Lung (tissue), 12 donors: ENCODE measurements around the gene DOCK3. TPM values are rescaled to one million over a fixed set of nuclear protein-coding genes. Genes with fewer than 3 reads are reported as not detected.
"Not testable (repeated sequence)": the region's sequence is repeated elsewhere in the genome, so short reads cannot be mapped to it uniquely, and the experiment has no call there.

Source experiments
- ATAC-seq: fragments of 200-7000 bp; cut with Tn5 transposase; one replicate; pipeline ENCODE4 v1.9.1; 2020; ENCODE audit warnings: moderate number of reproducible peaks; ENCODE audit not compliant: insufficient read depth, low FRiP score
- DNase-seq, 3 donors: peaks; one replicate each; pipeline ENCODE4 v3.0.0-alpha.2; 2013 to 2017
- H3K27ac ChIP-seq, 2 donors: one replicate each; pipeline ENCODE4 v1.5.1; 2013; ENCODE audit warnings: mild to moderate bottlenecking in 2 of 2, moderate library complexity in 2 of 2, control low read depth in 1 of 2, inconsistent platforms in 1 of 2, low read depth in 1 of 2, low read length in 1 of 2
- H3K27me3 ChIP-seq, 3 donors: one replicate each; pipeline ENCODE4 v1.5.1; 2013; ENCODE audit warnings: low read length in 2 of 3; ENCODE audit not compliant: control insufficient read depth in 3 of 3, insufficient read depth in 3 of 3
- H3K36me3 ChIP-seq, 4 donors: one replicate each; pipeline ENCODE4 v1.5.1; 2013; ENCODE audit warnings: low read length in 4 of 4, mild to moderate bottlenecking in 1 of 4, moderate library complexity in 1 of 4; ENCODE audit not compliant: control insufficient read depth in 4 of 4, insufficient read depth in 4 of 4
- H3K4me1 ChIP-seq, 5 donors: one replicate each; pipeline ENCODE4 v1.5.1; 2013; ENCODE audit warnings: low read length in 5 of 5, mild to moderate bottlenecking in 2 of 5, moderate library complexity in 1 of 5; ENCODE audit not compliant: control insufficient read depth in 5 of 5, insufficient read depth in 5 of 5
- H3K4me3 ChIP-seq: one replicate; pipeline ENCODE4 v1.5.1; 2013; ENCODE audit warnings: mild to moderate bottlenecking, control low read depth, moderate library complexity
- H3K9ac ChIP-seq, 2 donors: one replicate each; pipeline ENCODE4 v1.5.1; 2013; ENCODE audit warnings: low read length in 2 of 2, control low read depth in 1 of 2; ENCODE audit not compliant: insufficient read depth in 1 of 2
- H3K9me3 ChIP-seq, 4 donors: one replicate each; pipeline ENCODE4 v1.5.1; 2013; ENCODE audit warnings: low read length in 3 of 4, mild to moderate bottlenecking in 1 of 4, moderate library complexity in 1 of 4; ENCODE audit not compliant: control insufficient read depth in 4 of 4, insufficient read depth in 3 of 4
- WGBS, 2 donors: extraction: QIAGEN DNeasy Blood & Tissue Kit; methylation state at CpG; one replicate each; pipeline ENCODE4 v1.1.7; 2013; 5-methylcytosine and 5-hydroxymethylcytosine counted together
- polyA plus RNA-seq, 2 donors: library from polyadenylated mRNA; stranded (reverse); fragments of 200-250 nt; gene quantifications; one replicate each; pipeline ENCODE4 v1.2.1, GENCODE V29; 2013
- total RNA-seq, 2 donors: library from RNA; depleted of rRNA in 1 of 2; stranded (reverse); fragments of >200 nt in 1 of 2; gene quantifications; one replicate each; pipeline ENCODE4 v1.2.1, GENCODE V29; 2014 to 2021
- TF ChIP-seq, protein P1 (sequence below): IDR thresholded peaks from 2 replicates; pipeline ENCODE4 v1.5.1; 2012; ENCODE audit warnings: mild to moderate bottlenecking; ENCODE audit errors: control extremely low read depth, extremely low read depth
- donor health status: control.
- donor health status: control.
- donor health status: Bipolar disorder and iron deficiency.
- donor health status: healthy.
- donor health status: DM: yes; HTN: yes; CAD: no.

DOCK3 gene
- total and polyA plus RNA-seq, 4 donors: 0.06 to 1.4 (median 0.34) TPM

DNA sequence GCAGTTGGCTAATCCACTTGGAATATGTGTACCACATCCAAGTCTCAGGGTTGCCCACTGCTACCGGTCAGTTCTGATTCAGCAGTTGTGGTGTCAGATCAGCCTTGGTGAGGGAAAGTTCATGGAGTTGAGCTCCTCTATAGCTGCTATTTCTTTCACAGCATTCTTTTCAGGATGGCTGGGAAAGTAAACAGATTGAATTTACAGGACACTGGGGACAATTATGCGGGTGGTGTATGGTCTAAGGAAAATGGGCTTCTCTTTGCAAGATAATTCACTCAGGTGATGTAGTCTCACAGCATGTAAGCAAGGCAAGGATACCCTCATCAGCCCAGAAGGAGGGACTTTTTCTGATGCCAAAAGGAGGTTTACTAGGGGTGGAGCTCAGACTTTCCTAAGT, 249.9 kb downstream of the DOCK3 start:
- no peak for DNase-seq

DNA sequence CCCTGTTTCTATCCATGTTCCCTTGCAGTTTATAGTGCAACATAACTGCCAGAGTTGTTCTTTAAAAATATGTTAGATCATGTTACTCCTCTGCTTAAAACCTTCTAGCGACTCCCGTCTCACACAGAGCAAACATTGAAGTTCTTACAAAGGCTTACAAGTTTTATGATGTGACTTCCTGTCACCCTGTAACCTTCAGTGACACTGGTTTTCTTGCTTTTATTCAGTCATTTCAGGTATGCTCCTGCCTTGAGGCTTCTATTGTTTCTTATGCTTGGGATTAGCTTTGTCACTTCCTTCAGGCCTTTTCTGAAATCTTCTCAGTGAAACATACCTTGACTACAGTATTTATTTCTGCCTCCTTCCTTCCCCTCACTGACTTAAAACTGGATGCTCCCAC, 252.1 kb downstream of the DOCK3 start:
- no peaks in the 10 kb centered on the region for H3K4me1 ChIP-seq
- no peaks in the 10 kb centered on the region for H3K27me3 ChIP-seq
- no peak overlapping the region for H3K9ac ChIP-seq
- no peak overlapping the region for H3K27ac ChIP-seq
- DNase-seq (no peak), ATAC-seq (no peak)
- TF ChIP-seq, protein P1, sequence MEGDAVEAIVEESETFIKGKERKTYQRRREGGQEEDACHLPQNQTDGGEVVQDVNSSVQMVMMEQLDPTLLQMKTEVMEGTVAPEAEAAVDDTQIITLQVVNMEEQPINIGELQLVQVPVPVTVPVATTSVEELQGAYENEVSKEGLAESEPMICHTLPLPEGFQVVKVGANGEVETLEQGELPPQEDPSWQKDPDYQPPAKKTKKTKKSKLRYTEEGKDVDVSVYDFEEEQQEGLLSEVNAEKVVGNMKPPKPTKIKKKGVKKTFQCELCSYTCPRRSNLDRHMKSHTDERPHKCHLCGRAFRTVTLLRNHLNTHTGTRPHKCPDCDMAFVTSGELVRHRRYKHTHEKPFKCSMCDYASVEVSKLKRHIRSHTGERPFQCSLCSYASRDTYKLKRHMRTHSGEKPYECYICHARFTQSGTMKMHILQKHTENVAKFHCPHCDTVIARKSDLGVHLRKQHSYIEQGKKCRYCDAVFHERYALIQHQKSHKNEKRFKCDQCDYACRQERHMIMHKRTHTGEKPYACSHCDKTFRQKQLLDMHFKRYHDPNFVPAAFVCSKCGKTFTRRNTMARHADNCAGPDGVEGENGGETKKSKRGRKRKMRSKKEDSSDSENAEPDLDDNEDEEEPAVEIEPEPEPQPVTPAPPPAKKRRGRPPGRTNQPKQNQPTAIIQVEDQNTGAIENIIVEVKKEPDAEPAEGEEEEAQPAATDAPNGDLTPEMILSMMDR: no peak
- peaks cover 0 to 5% (median 0%) of the 10 kb centered on the region in 4 donors for H3K9me3 ChIP-seq
- 46 to 69% methylated on average over 2 of the region's 2 CpGs for WGBS, 2 donors
- no peaks in the 10 kb centered on the region for H3K36me3 ChIP-seq
- H3K4me3 ChIP-seq: no peak overlapping the region

More for the DNA sequence above, 249.9 kb downstream of the DOCK3 start:
- TF ChIP-seq, protein P1: no peak
- WGBS, 2 donors: 90 to 95% methylated on average over 2 of the region's 2 CpGs
- Histone ChIP-seq H3K9me3 (peaks cover 0 to 5% (median 0%) of the 10 kb centered on the region in 4 donors), H3K27ac (no peak overlapping the region), H3K36me3 (no peaks in the 10 kb centered on the region), H3K4me3 (no peak overlapping the region), H3K9ac (no peak overlapping the region), H3K4me1 (no peaks in the 10 kb centered on the region), H3K27me3 (no peaks in the 10 kb centered on the region)
- ATAC-seq: no peak

DNA sequence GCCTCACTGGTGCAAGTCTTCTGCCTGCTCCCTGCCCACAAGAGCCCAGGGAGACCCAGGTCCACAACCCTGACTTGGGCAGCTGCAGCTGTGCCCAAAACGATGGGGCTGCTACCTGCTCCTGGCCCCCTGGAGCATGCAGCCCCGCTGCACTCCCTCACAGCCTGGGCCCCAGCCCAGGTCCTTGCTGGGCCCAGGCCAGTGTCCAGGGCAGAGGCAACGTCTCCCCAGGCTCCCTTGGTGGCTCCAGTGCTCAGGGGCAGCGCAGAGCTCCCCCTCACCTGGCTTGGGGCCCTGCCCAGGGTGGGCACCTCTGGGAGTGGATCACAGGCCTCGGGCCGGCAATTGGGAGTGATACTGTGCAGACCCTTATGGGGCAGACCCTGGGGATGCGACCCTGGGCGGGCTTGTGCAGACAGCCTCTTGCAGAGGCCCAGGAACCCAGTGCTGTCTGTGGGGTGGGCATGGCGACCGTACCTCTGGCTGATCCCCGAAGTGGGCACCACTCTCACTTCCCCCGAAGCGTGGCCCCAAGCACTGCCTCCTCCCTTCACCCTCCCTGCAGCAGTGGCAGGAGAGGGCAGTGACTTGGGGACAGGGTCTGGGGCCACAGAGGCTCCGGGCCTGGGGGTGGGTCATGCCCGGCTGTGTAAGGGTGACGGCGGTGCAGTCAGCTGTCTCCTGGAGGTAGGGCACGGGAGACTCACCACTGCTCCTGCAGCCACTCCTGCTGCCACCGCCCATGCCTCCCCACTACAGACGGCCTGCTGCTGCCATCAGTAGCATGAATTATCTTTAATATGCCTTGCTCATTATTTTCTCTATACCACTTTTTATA, 255.9 kb downstream of the DOCK3 start:
- Histone ChIP-seq H3K27ac (no peak overlapping the region), H3K9me3 (peaks cover 0 to 2% (median 0%) of the 10 kb centered on the region in 4 donors), H3K4me3 (no peak overlapping the region), H3K4me1 (no peaks in the 10 kb centered on the region), H3K36me3 (no peaks in the 10 kb centered on the region), H3K9ac (no peak overlapping the region), H3K27me3 (no peaks in the 10 kb centered on the region)
- ATAC-seq: no peak
- TF ChIP-seq, protein P1: no peak
- no peak for DNase-seq
- 88 to 93% methylated on average over 20 of the region's 20 CpGs for WGBS, 2 donors

DNA sequence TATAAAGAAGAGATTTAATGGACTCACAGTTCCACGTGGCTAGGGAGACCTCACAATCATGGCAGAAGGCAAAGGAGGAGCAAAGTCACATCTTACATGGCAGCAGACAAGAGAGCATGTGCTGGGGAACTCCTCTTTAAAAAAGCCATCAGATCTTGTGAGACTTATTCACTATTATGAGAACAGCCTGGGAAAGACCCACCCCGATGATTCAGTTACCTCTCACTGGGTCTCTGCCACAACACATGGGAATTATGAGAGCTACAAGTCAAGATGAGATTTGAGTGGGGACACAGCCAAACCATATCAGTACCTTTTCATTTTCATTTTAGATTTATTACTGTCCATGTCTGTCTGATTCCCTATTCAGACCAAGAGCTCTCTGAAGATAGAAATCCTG, 258.2 kb downstream of the DOCK3 start:
- WGBS, 2 donors: 81 to 90% methylated on average over 2 of the region's 2 CpGs

More for the DNA sequence above, 258.2 kb downstream of the DOCK3 start:
- H3K27ac ChIP-seq, H3K36me3 ChIP-seq, H3K9ac ChIP-seq, H3K4me1 ChIP-seq, ATAC-seq, H3K27me3 ChIP-seq, H3K9me3 ChIP-seq, DNase-seq, H3K4me3 ChIP-seq: not testable (repeated sequence)
